ENCODE results near the gene MAFB. TPM values are rescaled to one million over a fixed set of nuclear protein-coding genes. Genes with fewer than 3 reads are reported as not detected.

The MAFB gene
- 32.5 and 32.9 TPM in 2 replicates for total RNA-seq

DNA sequence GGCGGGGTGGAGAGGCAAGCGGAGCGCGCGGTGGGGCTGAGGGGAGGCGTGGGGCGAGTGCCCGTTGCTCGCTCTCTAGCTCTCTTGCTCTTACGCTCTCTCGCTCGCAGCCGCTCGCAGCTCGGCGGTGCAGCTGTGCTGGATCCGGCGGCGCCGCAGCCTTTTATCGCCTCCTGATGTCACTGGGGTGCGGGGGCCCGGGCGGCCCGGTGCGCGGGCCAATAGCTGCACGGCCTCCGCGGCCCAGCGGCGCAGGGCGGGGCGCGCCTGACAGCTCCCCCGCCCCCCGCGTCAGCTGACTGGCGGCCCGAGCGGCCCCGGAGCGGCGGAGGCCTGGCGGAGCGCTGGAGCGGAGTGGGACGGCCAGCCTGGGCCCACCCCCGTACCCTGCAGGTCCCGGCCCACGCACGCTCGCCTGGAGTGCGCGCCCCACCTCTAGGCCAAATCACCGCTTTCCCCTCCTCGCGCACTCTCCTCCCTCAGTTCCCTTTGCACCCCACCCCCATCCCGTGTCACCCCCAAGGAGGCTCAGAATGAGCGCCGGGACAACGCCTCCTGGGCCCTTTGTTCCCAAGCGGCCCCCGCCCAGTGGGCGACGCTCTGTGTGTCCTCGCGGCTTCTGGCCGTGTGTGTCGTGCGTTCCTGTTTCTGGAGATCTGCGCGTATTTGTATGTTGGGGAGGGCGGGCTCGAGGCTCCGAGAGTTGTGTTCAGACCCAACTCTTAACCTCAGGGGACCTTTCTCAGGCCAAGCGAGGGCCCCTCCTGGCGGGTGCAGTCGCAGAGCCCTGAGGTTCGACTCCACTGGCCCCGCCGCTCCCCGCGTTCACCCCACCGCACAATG lies at the start of gene MAFB:
Gene MAFB (minus strand): TSS at position 137 of the 843 bp plus-strand sequence. CDS start 386 bp downstream, outside the sequence.

Measured in articular chondrocyte of knee joint (primary cell).